GM18526 (cell line): ENCODE data around the gene IFT81.
A peak's percentile ranks its signal among the peaks of the same experiment; 100 is the strongest.

Experiments used
- POLR2A ChIP-seq: IDR thresholded peaks from 3 replicates; pipeline ENCODE4 v1.6.1; 2011; ENCODE audit not compliant: insufficient read length; ENCODE audit errors: extremely low read depth

IFT81 gene

GRCh38 chr12:110124269-110124995 is at the start of gene IFT81:
TSS of gene IFT81 (plus strand) at chr12:110124357. CDS start at chr12:110127381, 3,024 bp downstream.
- TF ChIP-seq POLR2A = peak; percentile 41

GRCh38 chr12:110075880-110076279 is 48.3 kb upstream of the IFT81 start:
- no peak for TF ChIP-seq POLR2A

GRCh38 chr12:110077800-110078199 is 46.4 kb upstream of the IFT81 start:
- TF ChIP-seq POLR2A = no peak

DNA sequence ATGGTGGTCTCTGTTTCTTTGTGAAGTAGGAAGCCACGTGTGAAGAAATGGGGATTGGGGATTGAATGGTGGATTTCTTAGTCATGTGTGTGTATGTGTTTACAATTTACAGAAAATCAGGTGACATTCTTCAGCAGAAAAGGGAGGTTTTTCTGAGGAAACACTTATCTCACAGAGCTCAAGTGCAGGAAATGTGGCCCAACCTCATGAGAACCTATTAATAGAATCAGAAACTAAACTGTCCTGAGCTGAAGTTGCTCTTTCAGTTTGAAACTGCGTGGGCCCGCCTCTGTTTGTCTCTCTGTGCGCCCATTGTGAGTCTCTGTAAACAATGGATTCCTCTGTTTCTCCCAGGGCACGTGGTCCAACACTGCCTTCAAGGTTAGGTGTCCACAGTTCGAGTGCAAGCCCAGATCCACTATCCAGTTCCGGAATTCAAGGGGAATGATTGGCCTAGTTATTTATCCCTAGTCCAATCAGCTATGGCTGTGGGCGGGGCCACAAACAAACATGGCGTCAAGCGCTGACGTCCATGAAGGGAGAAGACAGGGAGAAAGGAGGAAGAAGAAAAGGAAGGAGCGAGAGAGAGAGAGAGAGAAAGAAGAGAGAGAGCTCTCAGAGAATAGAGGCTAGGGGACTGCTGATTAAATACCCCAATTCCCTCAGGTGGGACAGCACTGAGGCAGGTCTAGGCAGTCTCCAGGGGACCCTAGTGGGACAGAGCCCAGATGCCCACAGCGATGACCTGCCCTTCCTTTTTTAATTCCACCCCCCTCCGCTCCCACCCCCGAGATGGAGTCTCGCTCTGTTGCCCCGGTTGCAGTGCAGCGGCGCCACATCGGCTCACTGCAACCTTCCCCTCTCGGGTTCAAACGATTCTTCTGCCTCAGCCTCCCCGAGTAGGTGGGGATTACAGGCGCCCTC is 44.4 kb upstream of the IFT81 start:
- TF ChIP-seq POLR2A = peak; percentile 35

GRCh38 chr12:110080410-110080809 is 43.7 kb upstream of the IFT81 start:
- no peak for TF ChIP-seq POLR2A

GRCh38 chr12:110084314-110085015 is 39.7 kb upstream of the IFT81 start:
- no peak for TF ChIP-seq POLR2A

DNA sequence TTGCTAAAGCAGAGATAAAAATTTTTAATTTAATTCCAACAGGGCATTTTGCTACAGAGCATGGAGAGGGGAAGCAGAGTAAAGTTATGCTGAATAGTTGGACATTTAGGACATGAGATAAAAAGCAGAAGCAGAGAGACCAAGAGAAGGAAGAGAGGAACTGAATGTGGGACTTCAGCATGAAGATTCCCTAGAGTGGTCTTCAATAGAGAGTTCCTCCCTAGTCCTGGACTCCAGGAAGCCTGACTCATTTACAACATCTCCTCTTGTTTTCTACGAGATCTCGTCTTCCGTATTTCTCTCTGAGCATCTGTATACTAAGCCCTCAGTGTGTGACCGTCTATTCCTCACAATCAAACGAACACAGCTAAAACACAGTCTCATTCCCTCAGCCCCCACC is 35.2 kb upstream of the IFT81 start:
- no peak for TF ChIP-seq POLR2A

DNA sequence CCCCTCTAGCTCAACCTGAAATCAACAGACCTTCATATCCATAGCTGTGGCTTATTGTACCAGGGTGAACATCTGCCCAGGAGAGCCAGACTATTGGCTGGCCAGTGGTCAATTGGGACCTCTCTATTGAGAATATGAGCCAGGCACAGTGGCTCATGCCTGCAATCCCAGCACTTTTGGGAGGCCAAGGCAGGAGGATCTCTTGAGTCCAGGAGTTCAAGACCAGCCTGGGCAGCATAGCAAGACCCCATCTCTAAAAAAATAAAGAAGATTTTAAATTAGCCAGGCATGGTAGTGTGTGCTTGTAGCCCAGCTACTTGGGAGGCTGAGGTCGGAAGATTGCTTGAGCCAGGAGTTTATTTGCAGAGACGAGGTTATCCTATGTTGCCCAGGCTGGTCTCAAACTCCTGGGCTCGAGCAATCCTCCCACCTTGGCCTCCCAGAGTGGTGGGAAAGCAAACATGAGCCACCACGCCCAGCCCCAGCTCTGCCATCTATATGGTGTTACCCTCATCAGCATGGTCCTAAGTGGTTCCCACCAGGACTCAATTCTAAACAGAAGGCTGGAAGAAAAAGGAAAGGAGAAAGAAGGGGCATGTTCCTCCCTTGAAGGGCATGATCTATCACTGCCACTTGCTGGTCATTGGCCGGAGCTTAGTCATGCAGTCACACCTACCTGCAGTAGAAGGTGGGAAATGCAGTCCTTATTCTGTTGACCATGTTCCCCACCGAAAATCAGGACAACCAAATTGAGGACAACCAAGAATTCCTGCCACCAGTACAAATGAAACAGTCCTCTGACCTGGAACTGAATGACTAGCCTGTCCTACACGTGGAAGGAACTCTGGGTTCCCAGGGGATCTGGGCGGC is 33.7 kb upstream of the IFT81 start:
- no peak for TF ChIP-seq POLR2A

- TF ChIP-seq POLR2A = no peak
These were observed 32.9 kb upstream of the IFT81 start for GRCh38 chr12:110091136-110091711.

DNA sequence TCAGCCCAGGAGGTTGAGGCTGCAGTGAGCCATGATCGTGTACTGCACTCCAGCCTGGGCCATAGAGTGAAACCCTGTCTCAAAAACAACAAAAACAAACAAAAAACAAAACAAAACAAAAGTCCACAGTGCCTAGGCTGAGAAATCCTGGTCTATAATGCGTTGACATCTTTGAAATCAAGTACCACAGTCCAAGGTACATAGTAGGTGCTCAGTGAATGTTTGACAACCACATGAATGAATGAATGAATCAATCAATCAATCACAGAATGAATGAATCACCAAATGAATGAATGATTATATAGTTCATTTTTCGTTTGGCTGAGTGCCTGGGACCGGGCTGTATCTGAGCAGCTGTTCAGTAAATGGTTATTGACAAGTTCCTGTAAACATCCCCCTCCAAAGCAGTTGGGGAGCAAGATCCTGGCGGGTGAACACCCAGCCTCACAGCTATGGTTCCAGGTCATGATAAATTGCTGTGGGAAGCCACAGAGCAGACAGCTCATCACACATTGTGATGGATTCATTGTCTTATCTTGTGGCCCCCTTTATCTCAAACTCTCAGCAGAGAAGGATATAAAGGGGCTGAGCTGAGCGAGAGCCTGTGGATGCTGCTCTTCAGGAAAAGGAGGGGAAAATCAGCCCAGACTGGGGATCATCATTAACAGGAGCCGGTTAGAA is 30.4 kb upstream of the IFT81 start:
- TF ChIP-seq POLR2A = no peak

GRCh38 chr12:110100315-110100970 is 23.7 kb upstream of the IFT81 start:
- TF ChIP-seq POLR2A = no peak

DNA sequence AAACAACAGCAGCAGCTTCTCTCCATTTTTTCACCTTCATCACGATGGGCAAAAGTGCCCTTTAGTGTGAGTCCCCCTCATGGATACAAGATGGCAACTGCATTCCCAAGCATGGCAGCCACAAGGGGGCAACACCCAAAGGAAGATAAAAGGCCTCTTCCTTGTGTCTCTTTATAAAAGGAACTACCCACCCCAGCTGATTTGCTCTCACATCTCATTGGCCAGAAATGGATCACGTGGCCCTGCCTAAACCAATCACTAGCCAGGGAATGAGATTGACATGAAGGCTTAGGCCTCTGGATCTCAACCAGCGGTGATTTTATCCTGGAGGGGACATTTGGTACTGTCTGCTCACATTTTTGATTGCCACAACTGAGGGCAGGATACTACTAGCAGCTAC is 21.9 kb upstream of the IFT81 start:
- TF ChIP-seq POLR2A = no peak
